Measurements from ENCODE around the gene ARL13B. TPM values are rescaled to one million over a fixed set of nuclear protein-coding genes. Genes with fewer than 3 reads are reported as not detected.

ARL13B gene
- total RNA-seq, 4 donors from 2014 or later, result 6.6 to 10.4 (median 9.4) TPM

DNA sequence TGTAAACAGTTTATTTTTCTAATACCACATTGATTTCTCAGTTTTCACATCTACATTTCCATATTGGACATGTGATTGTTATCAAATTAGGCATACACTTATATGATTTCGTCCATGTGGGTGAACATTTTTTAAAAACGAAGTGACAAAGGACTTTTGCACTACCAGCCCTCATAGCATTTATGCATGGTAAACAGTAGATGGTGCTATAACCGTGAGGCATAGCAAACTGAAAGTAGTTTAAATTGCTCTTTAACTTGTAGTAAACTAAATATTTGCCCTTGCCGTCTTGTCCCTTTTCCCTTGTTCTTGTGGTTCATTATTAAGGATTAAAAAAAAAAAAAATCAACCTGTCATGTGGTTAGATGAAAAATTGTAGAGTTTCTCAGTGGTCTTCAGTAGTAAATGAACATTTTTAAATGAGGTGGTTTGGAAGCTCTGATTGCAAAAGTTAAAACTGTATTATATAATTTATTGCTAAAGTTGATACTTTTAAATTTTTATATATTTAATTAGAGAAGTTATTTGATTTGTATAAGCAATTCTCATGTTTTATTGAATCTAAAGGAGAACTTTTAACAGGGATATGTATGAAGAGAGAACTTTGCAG is 24.5 kb downstream of the ARL13B start:
- TF ChIP-seq, protein P1, sequence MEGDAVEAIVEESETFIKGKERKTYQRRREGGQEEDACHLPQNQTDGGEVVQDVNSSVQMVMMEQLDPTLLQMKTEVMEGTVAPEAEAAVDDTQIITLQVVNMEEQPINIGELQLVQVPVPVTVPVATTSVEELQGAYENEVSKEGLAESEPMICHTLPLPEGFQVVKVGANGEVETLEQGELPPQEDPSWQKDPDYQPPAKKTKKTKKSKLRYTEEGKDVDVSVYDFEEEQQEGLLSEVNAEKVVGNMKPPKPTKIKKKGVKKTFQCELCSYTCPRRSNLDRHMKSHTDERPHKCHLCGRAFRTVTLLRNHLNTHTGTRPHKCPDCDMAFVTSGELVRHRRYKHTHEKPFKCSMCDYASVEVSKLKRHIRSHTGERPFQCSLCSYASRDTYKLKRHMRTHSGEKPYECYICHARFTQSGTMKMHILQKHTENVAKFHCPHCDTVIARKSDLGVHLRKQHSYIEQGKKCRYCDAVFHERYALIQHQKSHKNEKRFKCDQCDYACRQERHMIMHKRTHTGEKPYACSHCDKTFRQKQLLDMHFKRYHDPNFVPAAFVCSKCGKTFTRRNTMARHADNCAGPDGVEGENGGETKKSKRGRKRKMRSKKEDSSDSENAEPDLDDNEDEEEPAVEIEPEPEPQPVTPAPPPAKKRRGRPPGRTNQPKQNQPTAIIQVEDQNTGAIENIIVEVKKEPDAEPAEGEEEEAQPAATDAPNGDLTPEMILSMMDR (IDR thresholded peaks at IDR 0.05; ENCODE audit: low read depth), result no peak

DNA sequence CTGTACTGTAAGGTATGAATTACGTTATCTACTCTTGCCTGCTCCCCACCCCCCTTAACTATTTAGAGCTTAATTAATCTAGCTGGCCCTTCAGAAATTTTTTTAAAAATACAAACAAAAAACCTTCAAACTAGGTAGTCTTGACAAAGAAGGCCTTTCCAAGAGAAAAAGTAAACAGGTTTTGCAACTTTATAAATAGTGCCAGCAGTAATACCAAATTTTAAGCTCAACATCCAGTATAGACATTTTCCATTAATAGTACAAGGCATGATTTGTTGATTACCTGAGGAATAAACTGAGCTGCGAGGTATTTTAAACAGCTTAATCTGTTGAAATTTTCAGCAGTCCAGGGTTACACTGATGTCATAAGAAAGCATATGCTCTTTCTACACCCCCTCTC is 28.3 kb downstream of the ARL13B start:
- TF ChIP-seq, protein P1 (IDR thresholded peaks at IDR 0.05; ENCODE audit: low read depth), result no peak

DNA sequence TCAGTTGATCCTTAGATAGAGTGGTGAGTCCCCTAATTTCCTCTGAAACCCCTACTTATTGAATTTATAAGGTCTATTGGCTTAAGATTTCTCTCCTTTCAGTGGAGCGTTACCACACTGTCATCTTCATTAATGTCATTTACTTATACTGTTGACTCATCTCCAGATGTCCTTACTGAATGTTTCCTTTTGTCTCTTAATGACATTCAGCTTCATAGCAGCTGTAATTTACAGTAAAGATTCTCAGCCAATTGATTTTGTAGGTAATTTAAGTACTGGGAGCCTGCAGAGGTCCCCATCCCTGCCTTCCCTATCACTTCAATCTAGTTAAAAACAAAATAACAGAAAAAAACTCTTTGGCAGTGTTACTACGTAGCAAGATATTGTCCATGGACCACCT is 29.7 kb downstream of the ARL13B start:
- TF ChIP-seq, protein P1 (IDR thresholded peaks at IDR 0.05; ENCODE audit: low read depth), result no peak

DNA sequence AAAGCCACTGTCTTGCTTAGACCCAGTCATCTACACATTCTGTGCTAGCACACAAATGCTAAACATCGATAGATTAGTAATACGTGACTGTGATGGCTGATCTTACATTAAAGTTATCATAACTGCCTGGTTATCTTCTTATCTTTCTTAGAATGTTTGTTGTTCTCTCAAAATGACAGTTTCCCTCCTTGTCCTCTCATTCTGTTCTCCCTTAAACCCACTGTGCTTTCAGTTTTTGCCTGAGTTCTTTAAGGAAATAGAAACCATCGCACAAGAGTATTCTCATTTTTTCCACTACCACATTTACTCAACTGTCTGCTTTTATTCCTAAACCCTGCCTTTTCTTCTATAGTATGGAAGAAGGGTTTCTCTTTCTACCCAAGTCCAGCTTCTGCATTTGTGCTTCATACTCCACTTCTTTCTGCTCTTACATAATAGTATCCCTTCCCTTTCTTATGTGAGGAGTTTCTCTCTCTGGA is 31.3 kb downstream of the ARL13B start:
- TF ChIP-seq, protein P1 (IDR thresholded peaks at IDR 0.05; ENCODE audit: low read depth), result no peak

DNA sequence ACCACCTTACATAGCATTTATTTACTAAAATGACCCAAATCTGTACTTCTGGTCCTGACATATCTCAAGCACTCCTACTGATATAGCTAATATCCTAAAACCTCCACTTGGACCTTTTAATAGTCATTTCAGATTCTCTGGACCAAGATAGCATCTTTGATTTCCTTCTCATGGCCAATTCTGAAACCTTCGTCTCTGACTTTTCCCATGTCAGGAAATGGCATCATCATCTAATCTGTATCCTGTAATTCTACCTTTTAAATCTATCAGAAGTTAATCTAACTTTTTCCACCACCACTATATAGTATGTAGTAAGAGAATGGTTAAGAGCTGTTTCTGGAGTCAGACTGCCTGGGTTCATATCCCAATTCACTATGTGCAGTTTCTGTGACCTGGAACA is 32.2 kb downstream of the ARL13B start:
- TF ChIP-seq, protein P1 (IDR thresholded peaks at IDR 0.05; ENCODE audit: low read depth), result no peak

DNA sequence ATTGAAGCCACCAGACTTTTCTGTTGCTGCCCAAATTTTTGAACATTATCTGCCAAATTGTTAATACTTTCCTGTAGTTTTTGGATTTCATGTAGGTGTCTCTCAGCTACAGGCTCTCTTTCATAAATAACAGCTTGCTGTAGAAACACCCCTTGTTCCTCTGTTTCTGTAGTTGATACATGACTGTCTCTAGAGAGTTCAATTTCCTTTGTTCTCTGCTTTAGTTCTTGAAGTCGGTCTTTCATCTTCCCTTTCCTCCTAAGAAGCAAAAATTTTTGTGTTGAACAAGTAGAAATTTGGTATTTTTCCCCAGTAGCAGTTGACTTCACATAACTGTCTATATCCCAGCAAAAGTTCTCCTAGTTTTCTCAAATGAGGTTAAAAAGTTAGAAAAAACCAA is 35.1 kb downstream of the ARL13B start:
- TF ChIP-seq, protein P1 (IDR thresholded peaks at IDR 0.05; ENCODE audit: low read depth), result no peak

DNA sequence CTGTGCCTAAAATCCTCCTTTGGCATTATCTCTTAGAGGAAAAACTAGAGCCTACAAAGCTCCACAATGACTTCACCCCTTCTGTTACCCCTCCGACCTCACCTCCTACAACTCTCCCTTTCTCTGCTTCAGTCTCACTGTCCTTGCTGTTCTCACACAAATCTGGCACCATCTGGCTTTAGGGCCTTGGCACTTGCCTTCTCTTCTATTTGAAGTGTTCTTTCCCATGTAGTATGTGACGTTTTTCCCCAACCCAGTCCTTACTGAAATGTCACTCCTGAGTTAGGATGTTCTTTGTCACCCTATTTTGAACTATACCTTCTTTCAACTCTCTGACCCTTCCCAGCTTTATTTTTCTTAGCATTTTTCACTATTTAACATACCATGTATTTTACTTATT is 39.7 kb downstream of the ARL13B start:
- TF ChIP-seq, protein P1 (IDR thresholded peaks at IDR 0.05; ENCODE audit: low read depth), result no peak
